ENCODE results near the gene ANKRD23.
"Not testable (repeated sequence)": the region's sequence is repeated elsewhere in the genome, so short reads cannot be mapped to it uniquely, and the experiment has no call there.

Gene ANKRD23

DNA sequence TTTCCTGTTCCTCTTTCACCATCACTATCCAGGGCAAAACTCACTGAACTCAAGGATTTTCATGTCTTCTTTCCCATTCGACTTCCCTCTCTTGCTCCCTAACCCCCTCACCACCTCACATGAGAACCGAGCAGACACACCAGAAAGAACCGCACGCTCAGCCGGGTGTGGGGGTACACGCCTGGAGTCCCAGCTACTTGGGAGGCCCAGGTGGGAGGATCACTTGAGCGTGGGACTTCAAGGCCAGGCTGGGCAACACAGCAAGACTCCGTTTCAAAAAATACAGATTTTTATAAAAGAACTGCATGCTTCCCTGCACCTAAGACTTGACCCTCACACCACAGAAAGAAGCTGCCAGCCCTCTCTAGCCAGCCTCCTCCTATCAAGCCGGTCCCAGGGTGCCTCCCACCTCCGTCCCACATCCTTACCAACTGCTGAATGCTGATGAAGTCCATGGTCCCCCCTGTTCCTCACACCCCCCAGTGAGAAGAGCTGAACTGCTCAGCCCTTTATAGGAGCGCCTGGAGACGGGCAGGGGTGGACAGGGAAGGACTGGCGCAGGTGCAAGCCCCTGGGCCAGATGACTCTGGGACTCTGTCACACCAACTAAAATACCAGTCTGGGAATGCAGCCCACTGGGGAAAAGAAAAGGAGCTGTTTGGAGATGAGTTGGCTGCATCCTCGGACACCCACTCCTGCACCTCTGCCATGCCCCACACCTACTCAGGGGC lies at the start of gene ANKRD23:
TSS of gene ANKRD23 (minus strand) at position 484 of the 731 bp plus-strand sequence. CDS start at position 455, 29 bp downstream.
- FAIRE-seq, result no peak

DNA sequence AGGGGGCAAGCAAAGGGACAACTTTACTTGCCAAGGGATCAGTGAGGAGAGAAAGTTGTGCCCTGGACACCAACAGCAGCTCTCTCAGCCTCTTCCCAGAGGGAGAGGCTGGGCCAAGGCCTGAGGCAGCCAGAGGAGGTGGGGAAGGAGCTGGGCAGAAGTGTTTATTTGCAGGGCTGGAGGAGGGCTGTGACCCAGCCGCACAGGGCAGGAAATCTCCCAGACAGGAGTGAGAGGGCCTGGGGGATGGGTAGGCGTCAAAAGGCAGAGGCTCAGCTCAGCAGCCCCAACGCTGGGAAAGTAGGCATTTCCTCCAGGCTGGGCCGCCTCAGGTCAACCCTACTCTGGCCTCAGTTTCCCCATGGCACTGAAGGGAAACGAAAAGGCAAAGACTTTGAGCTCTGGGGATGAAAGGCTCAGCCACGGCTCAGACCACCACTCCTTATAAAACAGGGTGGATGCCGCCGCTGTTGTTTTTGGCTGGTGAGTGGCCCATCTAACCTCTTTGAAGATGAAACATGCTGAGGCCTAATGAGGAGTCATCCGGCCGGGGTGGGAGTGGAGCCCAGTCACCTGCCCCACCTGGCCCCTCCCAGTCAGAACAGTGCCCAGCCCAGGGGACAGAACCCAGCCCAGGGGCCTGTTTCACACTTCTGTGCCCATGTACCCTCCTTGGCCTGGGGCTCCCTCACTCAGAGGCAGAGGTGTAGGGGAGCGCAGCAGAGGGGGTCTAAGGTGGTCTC lies 47.9 kb upstream of the ANKRD23 start:
- FAIRE-seq, result no peak

DNA sequence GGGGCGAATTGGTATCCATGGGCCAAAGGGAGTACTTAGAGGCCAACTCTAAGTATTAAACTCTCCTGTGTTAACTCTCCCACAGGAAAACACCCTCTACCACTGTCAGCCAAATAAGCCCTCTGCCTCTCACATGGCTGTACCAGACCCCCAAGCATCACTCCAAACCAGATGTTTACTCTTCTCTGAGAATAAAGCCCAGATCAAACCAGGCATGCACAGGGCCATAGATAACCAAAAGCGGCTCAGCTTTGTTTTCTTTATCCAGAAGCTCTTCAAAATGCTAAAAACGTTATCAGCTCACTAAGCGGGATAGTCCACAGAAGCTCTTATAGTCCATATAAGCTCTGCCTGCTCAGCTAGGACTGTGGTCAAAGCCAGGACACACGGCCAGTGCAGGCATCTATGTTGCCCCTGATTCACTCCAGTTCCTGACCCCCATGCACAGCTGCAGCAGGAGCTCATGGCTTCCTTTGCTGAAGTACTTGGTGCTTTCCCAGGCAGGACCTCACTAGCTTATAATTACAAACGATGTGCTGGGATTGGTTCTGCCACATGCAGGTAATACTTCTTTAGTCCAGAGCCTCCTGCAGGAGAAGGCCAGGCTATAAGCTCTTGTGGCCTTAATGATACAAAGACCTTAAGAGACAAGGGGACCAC lies 47.0 kb upstream of the ANKRD23 start:
- FAIRE-seq, result no peak

DNA sequence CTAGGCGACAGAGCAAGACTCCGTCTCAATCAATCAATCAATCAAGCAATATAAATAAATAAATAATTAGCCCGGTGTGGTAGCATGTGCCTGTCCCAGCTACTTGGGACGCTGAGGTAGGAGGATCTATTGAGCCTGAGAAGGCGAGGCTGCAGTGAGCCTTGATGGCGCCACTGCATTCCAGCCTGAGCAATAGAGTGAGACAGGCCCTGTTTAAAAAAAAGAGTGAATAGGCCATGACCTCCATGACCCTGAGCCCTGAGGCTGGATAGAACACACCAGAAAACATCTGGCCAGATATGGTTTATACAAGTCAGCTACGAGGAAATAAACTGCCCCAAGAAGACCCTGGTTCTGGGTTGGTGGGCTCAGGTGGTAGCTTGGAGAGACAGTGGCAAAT lies 46.4 kb upstream of the ANKRD23 start:
- no peak for FAIRE-seq

DNA sequence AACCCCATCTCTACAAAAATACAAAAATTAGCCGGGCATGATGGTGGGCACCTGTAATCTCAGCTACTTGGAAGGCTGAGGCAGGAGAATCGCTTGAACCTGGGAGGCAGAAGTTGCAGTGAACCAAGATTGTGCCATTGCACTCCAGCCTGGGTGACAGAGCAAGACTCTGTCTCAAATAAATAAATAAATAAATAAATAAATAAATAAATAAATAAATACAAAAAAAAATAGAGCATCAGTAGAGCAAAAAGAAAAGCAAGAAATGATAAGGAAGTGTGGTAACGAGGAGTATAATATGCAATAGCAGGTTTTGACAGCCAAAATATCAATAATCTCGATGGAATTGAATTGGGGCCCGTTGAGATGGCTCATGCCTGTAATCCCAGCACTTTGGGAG lies 45.7 kb upstream of the ANKRD23 start:
- FAIRE-seq, result not testable (repeated sequence)

DNA sequence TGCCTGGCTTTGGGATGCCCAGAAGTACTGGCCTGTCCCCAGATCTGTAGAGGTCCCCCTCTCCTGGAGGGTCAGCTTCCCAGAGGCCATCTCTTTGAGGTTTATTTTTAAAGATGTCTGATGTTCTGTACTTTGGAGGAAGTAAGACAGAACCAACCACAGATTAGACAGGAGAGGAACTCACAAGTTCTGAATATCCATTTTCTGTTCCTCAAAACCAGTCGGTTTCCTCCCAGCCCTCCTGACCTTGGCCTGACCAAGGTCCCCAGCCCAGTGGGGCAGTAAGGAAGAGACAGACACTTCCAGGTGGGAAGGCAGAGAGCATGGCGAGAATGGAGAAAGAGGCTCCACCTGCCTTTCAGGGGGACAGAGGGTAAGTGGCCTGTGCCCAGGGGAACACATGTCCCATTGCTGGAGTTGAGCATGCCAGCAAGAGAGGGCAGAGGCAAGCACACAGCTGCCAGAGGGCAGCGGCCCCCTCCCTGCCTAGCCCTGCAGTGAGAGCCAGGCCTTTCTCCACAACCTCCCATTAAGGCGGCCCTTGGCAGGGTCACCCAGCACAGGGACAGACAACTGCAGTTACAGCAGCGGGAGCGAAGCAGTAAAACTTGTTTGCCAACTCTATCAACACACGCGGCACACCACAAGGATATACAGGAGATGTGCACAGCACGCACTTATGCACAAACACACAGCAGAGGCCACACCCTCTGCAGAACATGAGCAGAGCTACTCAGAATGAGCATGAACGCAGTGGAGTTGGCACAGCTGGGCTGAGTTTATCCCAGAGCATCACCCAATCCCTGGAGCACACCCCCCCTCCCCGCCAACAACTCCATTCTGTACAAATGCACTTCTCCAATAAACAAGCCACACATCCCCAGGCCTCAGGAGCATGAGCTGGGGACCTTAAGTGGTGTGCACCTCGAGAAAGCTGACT lies 44.5 kb upstream of the ANKRD23 start:
- no peak for FAIRE-seq

DNA sequence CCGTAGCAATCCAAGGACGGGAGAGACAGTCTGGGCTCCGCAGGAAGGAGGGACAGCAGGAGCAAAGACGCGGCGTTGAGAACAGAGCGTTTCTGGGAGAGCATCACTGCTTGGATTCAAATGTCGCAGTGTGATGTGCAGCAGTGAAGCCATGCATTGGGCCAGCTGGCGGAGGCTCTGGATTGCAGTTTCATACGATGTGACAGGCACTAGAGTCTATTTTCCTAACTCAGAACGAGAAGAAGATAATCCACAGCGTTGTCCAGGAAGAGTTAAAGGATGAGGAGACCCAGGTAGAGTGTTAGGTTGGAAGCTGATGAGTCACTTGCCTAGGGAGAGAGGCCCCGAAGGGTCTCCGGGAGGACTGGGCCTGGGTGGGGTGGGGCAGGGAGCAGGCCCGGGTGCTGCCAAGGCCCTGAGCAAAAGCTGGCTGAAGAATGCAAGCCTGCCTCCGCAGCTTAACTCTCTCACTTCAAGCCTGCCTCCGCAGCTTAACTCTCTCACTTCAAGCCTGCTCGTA lies 43.7 kb upstream of the ANKRD23 start:
- FAIRE-seq, result no peak

DNA sequence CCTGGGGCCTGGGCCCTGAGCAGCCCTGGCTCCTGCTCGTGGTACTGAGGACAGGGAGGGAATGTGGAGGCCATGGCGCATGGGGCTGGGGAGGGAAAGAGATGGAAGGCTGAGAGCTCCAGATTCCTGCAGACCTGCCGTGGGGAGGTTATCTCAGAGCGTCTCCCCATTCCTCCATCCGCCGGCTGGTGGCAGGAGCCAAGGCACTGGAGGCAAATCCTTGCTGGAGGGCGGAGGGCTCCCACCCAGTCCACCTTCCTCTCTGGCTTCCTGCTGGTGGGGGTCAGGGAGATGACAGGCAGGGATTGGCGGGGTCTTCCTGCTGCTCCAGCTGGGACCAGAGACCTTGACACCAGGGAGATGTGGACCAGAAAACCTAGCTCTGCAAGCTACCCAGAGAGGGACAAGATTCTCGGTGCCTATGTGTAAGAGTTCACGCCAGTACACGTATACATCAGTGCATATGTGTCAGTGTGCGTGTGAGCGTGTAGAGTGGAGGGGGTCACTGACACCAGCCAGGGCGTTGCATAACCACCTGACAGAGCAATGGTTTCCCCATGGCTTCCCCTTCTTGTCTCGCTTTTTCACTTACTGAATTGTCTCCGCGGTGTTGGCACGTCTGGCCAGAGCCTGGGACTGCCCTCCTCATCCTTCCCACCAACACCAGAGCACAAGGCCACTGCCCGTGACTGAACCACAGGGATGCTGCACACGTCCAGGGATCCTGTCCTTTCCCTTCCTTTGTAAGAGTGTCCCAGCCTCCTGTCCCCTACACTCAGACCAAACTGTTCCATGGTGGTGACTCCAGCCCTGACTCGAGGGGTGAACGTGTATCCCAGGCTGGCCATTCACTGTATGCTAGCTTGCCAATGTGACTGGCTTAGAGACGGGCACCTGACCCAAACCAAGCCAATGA lies 41.9 kb upstream of the ANKRD23 start:
- no peak for FAIRE-seq

DNA sequence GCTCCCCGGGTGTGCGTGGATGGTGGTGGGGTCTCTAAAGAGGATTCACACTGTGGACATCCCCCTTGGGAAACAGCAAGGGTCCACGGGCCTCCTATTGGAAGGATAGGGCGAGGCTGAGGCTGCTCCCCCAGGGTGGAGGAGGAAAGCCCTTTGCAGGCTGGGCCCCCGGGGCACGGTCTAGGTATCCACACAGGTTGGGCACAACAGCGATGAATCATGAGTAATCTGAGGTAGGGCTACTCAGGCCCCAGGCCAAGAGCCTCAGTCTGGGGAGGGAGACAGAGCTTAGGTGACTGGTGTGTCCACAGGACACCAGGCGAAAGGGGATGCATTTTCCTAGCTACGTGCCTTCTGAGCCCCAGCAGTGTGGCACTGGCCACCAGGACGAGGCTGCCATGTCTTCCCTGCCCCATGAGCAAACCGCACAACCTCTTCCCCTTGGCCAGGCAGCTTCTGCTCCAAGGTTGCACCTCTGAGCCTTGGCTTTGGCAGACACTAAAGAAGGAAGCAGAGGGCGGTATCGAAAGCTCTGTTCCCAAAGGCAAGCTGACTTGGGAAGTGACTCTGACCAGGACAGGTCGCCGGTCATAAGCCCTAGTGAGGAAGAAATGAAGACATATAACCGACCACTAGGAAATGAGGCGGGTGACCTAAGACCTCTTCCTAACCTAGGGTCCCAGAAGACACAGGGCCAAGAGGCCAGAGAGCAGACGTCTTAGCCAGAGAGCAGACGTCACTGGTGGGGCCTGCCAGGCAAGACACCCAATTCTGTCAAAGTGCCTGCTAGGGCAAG lies 40.7 kb upstream of the ANKRD23 start:
- no peak for FAIRE-seq

DNA sequence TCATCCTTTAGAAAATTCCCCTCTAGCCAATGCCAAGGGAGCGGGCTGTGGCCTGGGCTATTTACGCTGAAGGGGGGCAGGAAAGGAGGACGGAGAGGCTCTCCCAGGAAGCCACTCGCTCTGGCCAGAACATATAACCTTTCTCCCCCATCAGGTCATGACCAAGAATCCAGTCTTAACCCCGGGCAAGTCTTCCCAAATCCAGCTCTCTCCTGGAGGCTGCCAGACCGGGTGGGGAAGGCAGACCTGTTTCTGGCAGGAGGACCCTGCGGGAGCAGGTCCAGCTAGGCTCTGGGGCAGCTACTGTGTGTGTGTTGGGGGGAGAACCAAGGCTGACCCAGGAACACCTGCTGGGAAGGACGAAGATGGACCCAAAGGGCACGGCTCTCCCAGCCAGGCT lies 39.5 kb upstream of the ANKRD23 start:
- no peak for FAIRE-seq

DNA sequence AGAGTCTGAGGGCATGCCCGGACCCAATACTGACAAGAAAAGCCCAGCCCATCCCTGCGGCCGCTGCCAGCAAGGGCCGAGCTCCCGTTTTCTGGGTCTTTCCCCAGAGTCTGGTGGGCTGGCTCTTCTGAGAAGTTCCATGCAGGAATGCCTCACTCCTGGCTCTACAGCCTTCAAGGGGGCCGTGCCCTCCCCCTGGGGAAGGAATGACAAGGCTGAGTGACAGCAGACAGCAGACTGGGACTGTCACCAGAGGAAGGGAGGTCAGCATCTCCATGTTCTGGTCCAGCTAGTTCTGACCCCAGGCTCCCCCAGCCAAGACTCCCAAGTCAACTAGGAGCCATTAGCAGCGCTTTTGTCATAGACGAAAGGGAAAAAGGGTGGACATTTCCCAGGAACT lies 39.1 kb upstream of the ANKRD23 start:
- FAIRE-seq, result no peak

DNA sequence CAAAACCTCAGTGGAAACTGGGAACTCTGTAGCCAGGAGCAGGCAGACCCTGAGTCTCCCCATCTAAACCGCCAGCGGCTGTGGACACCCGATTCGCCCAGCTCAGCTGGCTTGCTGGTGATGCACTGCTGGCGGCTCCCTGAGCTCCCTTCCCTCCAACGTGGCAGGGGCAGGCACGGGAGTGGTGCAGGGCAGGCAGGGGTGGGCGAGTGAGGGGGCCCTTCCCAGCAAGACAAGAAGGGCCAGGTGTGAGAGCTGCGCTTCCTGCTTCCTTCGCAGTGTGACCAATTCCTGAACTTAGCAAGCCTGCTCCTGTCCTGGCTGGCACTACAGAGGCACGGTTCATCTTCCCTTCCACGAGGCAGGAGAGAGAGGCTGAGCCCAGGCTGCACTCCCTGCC lies 38.4 kb upstream of the ANKRD23 start:
- FAIRE-seq, result no peak

DNA sequence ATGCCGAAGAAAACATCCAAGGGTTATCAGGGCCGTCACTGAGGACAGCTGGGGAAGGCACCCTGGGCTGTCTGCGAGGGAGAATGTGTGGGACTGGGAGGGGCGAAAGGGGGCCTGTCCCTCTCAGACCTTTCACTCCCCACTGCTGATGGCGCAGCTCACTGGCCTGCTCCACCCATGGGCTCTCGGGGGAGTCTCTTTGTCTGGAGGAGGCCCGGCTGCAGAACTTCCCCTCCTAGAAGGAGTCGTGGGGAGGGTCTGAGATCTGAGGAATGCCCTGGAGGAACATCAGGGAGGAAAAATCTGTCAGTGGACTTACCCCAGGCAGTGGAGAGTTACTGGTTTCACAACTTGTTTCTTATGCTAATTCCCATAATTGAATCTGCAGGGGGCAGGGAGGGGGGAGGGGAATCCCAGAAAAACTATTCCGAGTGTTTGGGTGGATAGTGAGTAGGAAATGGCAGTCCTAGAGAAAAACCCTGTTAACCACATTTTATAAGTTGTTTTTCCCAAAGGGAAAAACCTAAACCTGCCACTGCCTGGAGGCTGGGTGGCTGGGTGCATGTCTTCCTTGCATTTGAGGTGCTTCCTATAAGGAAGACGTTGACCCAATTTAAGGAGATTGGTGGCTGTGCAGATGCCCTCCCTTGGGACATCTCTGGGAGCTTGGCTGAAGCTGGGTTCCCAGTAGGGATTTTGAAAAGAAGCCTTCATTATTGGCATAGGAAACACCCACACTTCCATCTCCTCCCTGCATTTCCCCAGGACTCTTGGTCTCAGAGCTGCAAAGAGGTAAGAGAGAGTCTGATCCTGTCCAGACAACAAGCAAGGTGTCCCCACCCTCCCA lies 37.8 kb upstream of the ANKRD23 start:
- no peak for FAIRE-seq

DNA sequence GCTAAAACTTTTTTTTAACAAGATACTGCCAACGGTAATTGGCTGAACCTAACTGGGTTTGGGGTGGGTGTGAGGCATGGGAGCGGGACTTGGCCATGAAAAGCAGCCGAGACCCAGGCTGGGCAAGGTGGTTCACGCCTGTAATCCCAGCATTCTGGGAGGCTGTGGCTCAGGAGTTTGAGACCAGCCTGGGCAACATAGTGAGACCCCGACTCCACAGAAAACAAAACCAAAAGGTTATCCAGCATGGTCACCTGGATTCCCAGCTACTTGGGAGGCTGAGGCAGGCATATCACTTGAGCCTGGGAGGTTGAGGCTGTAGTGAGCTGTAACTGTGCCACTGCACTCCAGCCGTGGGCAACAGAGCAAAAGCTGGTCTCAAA lies 37.1 kb upstream of the ANKRD23 start:
- no peak for FAIRE-seq

DNA sequence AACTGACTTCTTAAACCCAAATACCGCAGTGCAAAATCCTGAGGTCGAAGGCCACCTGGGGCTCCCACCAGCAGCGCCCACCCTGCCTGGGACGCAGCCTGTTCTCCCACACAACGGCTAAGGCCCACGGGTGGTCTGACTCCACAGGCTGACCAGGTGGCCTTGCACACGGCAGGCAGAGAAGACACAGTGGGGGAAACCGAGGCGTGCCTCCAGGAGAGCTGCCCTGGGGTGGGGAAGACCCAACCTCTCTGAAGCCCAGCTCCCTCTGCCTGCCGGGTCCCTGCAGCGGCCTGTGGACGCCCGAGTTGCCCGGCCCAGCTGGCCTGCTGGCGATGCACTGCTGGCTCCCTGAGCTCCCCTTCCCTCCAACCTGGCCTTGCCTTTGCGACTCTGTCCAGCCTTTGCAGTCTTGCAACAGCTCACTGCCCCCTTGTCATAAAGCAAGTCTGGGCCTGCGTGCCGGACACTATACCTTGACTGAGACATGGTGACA lies 35.8 kb upstream of the ANKRD23 start:
- FAIRE-seq, result no peak

DNA sequence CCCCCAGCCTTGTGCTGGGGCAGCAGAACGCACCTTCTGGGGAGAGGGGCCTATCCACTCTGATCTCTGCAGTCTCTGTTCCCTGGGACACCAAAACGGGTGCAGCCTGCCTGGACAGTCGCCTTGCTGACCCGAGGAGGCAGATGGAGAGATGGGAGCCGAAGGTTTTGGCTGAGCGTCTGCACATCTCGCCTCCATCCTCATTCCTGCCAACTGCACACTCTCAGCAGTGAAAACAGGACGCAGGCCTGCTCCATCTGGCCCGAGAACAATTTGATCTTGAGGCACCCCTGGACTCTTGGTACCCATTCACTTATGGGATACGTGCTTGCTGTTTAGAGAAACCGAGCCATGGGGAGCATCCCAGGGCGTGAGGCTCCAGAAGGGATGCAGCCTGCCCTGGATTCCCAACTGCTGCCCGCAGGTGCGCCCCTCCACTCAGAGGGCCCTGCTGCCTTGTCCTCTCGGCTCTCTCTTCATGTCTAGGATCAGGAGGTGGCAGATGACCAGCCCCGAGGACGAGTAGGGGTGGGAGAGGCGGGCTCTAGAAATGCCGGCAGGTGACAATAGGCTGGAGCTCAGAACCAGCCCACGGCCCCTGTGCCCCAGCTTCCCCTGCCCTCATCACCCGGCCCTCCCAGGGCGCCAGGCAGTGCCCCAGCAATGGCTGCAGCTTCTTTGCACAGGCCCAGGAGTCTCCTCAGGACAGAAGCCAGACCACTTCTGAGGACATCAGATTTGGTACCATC lies 35.1 kb upstream of the ANKRD23 start:
- FAIRE-seq, result no peak

DNA sequence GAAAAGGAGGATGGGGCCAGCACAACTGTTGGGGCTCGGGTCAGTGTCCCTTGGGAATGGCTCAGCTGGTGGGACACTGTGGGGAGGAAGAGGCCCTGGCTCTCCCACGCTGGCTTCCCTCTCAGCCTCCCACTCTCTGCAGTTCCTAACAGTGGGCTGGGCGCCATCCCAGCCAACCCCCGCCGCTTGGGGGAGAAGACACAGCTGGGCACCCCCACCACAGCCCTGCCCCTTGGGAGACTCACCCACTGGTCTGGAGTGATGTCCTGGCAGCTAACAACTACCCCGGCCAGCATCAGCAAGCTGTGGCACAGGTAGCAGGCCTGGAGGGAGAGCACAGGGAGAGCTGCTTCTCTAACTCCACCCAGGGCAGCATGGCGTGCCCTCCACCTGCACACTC lies 34.4 kb upstream of the ANKRD23 start:
- FAIRE-seq, result no peak

DNA sequence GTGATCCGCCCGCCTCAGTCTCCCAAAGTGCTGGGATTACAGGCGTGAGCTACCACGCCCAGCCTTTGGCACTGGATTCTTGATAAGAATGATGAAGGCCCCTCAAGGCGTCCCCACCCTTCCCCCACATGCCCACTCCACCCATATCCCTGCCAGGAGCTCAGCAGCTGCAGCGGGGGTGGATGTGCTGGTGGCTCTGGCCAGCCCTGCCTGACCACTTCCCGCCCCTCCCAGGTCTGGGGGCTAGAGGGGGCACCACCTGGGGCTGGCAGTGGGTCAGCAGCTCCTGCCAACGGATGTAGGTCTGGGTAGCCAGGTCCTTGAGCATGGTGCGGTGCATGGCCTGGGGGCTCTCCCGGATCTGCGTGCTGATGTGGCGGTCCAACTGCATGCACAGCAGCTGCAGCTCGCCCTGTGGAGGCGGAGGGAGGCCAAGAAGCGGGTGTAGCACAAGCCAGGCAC lies 33.8 kb upstream of the ANKRD23 start:
- no peak for FAIRE-seq

DNA sequence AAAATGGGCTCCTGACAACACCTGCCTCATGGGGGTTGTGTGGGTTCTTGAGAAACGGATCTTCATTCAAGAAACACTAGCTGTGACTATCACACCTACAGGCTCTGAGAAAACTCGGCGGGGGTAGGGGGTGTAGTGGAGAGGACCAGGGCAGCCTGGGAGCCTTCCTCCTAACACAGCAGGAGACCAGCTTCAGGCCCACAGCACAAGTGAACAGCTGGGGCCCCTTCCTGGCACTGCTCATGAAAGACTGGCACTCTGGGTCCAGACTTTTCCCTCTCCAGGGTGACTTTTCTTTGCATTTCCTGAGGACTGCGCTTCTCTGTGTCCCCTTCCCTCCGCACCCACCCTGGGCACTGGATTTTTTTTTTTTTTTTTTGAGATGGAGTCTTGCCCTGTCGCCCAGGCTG lies 33.2 kb upstream of the ANKRD23 start:
- no peak for FAIRE-seq

All from TTC549 (cell line).